COLO668 (cell line): Measurements from ENCODE around the gene CPLX1.

Source experiments
- DNase-seq: peaks from one replicate; lab custom pipeline; 2025; ENCODE audit not compliant: unreplicated experiment; lab: John Stamatoyannopoulos, UW

CPLX1 gene

GRCh38 chr4:833731-834367 lies 7.9 kb upstream of the CPLX1 start:
- DNase-seq: no peak

GRCh38 chr4:833156-833555 lies 7.2 kb upstream of the CPLX1 start:
- no peak for DNase-seq

GRCh38 chr4:832536-832935 lies 6.6 kb upstream of the CPLX1 start:
- DNase-seq: no peak

- DNase-seq: no peak
Measured at GRCh38 chr4:832108-832507, 6.2 kb upstream of the CPLX1 start.

GRCh38 chr4:831483-831805 lies 5.5 kb upstream of the CPLX1 start:
- no peak for DNase-seq

GRCh38 chr4:830601-831482 lies 4.9 kb upstream of the CPLX1 start:
- no peak for DNase-seq

- no peak for DNase-seq
Measured at GRCh38 chr4:829761-830600, 4.1 kb upstream of the CPLX1 start.

GRCh38 chr4:829291-829690 lies 3.4 kb upstream of the CPLX1 start:
- no peak for DNase-seq

GRCh38 chr4:828641-829271 lies 2.8 kb upstream of the CPLX1 start:
- peak; percentile 34 for DNase-seq

- no peak for DNase-seq
Measured at GRCh38 chr4:827209-828081, 1.5 kb upstream of the CPLX1 start.

GRCh38 chr4:826508-827208 lies 729 bp upstream of the CPLX1 start:
- DNase-seq: no peak

- DNase-seq: peak; percentile 27
Measured at GRCh38 chr4:825063-825970, 612 bp downstream of the CPLX1 start.

- DNase-seq: no peak
Measured at GRCh38 chr4:824461-825062, 1.4 kb downstream of the CPLX1 start.

GRCh38 chr4:823761-824460 lies 2.0 kb downstream of the CPLX1 start:
- no peak for DNase-seq

- no peak for DNase-seq
Measured at GRCh38 chr4:823176-823760, 2.7 kb downstream of the CPLX1 start.

GRCh38 chr4:822361-823175 lies 3.4 kb downstream of the CPLX1 start:
- DNase-seq: no peak
